Left ventricle myocardium inferior (tissue), 1 donor: ENCODE measurements around the gene DRC7. TPM values are rescaled to one million over a fixed set of nuclear protein-coding genes. Genes with fewer than 3 reads are reported as not detected.

Experiments used
- DNase-seq: peaks from one replicate; pipeline ENCODE4 v3.0.0-alpha.2; 2020
- H3K27ac ChIP-seq: fragments of 200-600 bp; replicated peaks from 2 replicates; pipeline ENCODE4 v1.8.0; 2021
- H3K27me3 ChIP-seq: fragments of 200-600 bp; 2 replicates; pipeline ENCODE4 v1.8.0; 2021; ENCODE audit warnings: low read depth
- H3K36me3 ChIP-seq: fragments of 200-600 bp; 2 replicates; pipeline ENCODE4 v1.8.0; 2021
- H3K4me1 ChIP-seq: fragments of 200-600 bp; 2 replicates; pipeline ENCODE4 v1.8.0; 2021
- H3K4me3 ChIP-seq: fragments of 200-600 bp; 2 replicates; pipeline ENCODE4 v1.8.0; 2021; ENCODE audit warnings: mild to moderate bottlenecking, moderate library complexity
- H3K9me3 ChIP-seq: fragments of 200-600 bp; replicated peaks from 2 replicates; pipeline ENCODE4 v1.8.0; 2021
- intact Hi-C: fragments of 100-400 bp; cut with micrococcal nuclease; formaldehyde crosslinking; loops from one replicate; pipeline ENCODE4 v1.11.0; 2022
- total RNA-seq: library from RNA; stranded (reverse); fragmentation: NEBNext Ultra II Directional; extraction: Animal tissue kit (Norgen Biotek cat#: 25700); gene quantifications from one replicate; pipeline ENCODE4 v1.2.1, GENCODE V29; 2021
- TF ChIP-seq, protein P1 (sequence below): fragments of 200-600 bp; IDR thresholded peaks from 2 replicates; pipeline ENCODE4 v1.8.0; 2021; ENCODE audit warnings: antibody characterized with exemption, mild to moderate bottlenecking, borderline replicate concordance
- donor health status: DM: no; HTN: yes; CAD: no; lungs with severe emphysema.

Gene DRC7
- total RNA-seq, 1 donor from 2014 or later = not detected

DNA sequence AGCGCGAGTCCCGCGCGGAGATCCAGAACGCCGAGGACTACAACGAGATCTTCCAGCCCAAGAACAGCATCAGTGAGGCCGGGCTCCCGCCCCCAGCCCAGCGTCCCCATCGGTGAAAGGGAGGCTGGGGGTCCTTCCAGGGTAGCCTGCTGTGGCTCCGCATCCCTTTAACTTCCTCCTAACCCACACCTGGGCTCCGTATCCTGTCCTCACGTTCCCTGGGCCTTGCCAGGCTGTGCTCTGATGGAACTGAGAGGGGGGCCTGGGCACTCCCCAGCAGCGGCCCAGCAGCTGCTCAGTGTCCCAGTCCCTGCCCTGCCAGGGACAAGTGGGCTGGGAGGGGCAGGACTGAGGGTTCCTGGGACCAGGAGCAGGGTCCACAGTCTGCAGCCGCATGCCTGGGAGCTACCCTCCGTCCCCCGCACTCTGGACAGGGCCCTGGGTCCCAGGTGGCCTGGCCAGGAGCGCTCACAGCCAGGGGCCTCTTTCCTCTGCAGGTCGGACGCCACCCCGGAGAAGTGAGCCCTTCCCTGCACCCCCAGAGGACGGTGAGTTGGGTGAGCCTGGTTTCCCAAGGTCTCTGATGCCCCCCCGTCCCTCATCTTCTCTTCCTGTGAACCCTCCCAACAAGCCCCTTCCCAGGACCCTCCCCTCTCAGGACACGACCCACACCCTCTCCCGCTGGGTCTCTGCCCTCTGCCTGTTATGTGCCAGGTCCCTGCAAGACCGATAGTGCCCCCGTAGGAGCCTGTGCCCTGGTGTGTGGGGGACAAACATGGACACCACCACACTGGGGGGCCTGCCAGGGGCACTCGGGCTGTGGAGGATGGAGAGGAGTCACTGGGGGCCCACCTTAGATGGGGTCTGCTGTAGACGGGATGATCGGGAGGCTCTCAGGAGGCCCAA lies 59.1 kb downstream of the DRC7 start:
- Histone ChIP-seq H3K36me3 (peaks cover 47% of the 10 kb centered on the region), H3K4me3 (no peak overlapping the region), H3K4me1 (peaks cover 22% of the 10 kb centered on the region), H3K27me3 (no peaks in the 10 kb centered on the region), H3K9me3 (no peaks in the 10 kb centered on the region), H3K27ac (no peak overlapping the region)
- intact Hi-C loops = no loop called here
- DNase-seq = no peak
- TF ChIP-seq, protein P1, sequence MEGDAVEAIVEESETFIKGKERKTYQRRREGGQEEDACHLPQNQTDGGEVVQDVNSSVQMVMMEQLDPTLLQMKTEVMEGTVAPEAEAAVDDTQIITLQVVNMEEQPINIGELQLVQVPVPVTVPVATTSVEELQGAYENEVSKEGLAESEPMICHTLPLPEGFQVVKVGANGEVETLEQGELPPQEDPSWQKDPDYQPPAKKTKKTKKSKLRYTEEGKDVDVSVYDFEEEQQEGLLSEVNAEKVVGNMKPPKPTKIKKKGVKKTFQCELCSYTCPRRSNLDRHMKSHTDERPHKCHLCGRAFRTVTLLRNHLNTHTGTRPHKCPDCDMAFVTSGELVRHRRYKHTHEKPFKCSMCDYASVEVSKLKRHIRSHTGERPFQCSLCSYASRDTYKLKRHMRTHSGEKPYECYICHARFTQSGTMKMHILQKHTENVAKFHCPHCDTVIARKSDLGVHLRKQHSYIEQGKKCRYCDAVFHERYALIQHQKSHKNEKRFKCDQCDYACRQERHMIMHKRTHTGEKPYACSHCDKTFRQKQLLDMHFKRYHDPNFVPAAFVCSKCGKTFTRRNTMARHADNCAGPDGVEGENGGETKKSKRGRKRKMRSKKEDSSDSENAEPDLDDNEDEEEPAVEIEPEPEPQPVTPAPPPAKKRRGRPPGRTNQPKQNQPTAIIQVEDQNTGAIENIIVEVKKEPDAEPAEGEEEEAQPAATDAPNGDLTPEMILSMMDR = no peak

DNA sequence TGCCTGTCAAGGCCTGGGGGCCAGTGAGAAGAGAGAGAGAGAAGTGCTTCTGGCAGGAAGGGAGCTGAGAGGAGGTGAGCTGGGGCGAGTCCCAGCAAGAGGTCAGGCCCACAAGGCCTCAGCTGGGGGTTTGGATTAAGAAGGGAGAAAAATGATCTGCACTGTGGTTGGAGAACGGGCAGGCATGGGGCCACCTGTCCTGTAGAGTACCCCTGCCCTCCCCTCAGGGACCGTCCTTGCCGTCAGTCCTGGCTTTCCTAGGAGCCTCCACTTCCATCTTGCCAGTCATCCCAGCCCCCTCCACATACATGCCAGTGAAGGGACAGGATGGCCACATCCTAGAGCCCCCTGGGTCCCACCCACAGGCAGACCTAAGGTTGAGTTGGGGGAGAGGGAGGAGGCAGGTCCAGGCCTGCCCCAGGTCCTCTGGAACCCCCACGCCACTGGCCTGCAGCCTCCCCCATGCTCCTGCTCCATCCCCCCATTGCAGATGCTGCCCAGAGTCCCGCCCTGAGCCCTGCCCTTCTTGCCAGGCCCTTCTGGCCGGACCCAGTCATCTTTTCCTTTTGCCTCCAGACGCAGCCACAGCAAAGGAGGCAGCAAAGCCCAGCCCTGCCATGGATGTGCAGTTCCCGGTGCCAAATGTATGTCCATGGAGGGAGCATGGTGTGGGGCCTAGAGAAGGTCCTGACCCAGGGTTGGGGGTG lies 59.9 kb downstream of the DRC7 start:
- Histone ChIP-seq H3K4me1 (peaks cover 28% of the 10 kb centered on the region), H3K27ac (no peak overlapping the region), H3K36me3 (peaks cover 47% of the 10 kb centered on the region), H3K27me3 (no peaks in the 10 kb centered on the region), H3K4me3 (no peak overlapping the region), H3K9me3 (no peaks in the 10 kb centered on the region)
- intact Hi-C loops = no loop called here
- TF ChIP-seq, protein P1 = no peak
- peak; percentile 3 for DNase-seq

- intact Hi-C loops = no loop called here
- peaks cover 35% of the 10 kb centered on the region for H3K4me1 ChIP-seq
- H3K4me3 ChIP-seq = no peak overlapping the region
- peak; percentile 9 for DNase-seq
- no peaks in the 10 kb centered on the region for H3K9me3 ChIP-seq
- TF ChIP-seq, protein P1 = no peak
- peaks cover 52% of the 10 kb centered on the region for H3K36me3 ChIP-seq
- no peaks in the 10 kb centered on the region for H3K27me3 ChIP-seq
- no peak overlapping the region for H3K27ac ChIP-seq
Measured at GRCh38 chr16:57755061-57755684, 60.6 kb downstream of the DRC7 start.

- H3K27me3 ChIP-seq = no peaks in the 10 kb centered on the region
- intact Hi-C loops = no loop called here
- peaks cover 56% of the 10 kb centered on the region for H3K36me3 ChIP-seq
- peaks cover 35% of the 10 kb centered on the region for H3K4me1 ChIP-seq
- TF ChIP-seq, protein P1 = no peak
- no peak overlapping the region for H3K4me3 ChIP-seq
- DNase-seq = no peak
- no peaks in the 10 kb centered on the region for H3K9me3 ChIP-seq
- H3K27ac ChIP-seq = no peak overlapping the region
Measured at GRCh38 chr16:57755726-57756423, 61.3 kb downstream of the DRC7 start.
